IPS DF 6.9 (cell line): ENCODE data around the gene POLR3A.

Experiments used
- DNase-seq: peaks from one replicate; pipeline ENCODE4 v3.0.0-alpha.2; 2013; ENCODE audit warnings: low read depth, low spot score
- H3K27ac ChIP-seq: one replicate; pipeline ENCODE4 v1.5.1; 2013; ENCODE audit warnings: low read length, control low read depth
- H3K27me3 ChIP-seq: 2 replicates; pipeline ENCODE4 v1.6.1; 2013; ENCODE audit warnings: mild to moderate bottlenecking, low read length; ENCODE audit not compliant: control insufficient read depth, insufficient read depth
- H3K36me3 ChIP-seq: 2 replicates; pipeline ENCODE4 v1.6.1; 2013; ENCODE audit warnings: low read length; ENCODE audit not compliant: control insufficient read depth, insufficient read depth
- H3K4me1 ChIP-seq: 2 replicates; pipeline ENCODE4 v1.6.1; 2013; ENCODE audit warnings: low read length; ENCODE audit not compliant: control insufficient read depth, insufficient read depth
- H3K4me3 ChIP-seq: 2 replicates; pipeline ENCODE4 v1.5.1; 2013; ENCODE audit warnings: mild to moderate bottlenecking, low read length
- H3K9me3 ChIP-seq: 2 replicates; pipeline ENCODE4 v1.6.1; 2013; ENCODE audit warnings: low read length, inconsistent platforms; ENCODE audit not compliant: control insufficient read depth, insufficient read depth
- WGBS: extraction: QIAGEN DNeasy Blood & Tissue Kit; methylation state at CpG from one replicate; pipeline ENCODE4 v1.1.7; 2013; ENCODE audit warnings: mixed read lengths, missing lambda C conversion rate; ENCODE audit not compliant: insufficient read length, insufficient coverage; 5-methylcytosine and 5-hydroxymethylcytosine counted together

POLR3A gene

DNA sequence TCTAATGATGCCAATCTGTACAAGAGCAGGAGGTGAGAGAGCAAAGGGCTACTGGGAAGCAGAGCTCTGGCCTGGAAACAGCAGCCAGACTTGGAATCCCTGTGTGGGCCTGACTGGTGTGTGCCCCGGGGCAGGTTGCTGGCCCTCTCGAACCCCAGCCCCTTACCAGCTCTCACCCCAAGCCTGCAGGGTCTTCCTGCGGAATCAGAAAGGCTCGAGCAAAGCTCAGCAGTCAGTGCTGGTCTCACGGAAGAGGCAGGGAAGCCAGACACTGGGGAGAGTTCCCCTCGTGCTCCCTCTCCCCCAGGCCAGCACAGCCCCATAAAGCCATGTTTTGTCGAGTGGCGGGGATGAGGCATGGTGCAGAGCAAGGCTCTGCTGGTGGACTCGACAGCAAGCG is 50.1 kb downstream of the POLR3A start:
- H3K36me3 ChIP-seq = peaks cover 40% of the 10 kb centered on the region
- H3K9me3 ChIP-seq = no peaks in the 10 kb centered on the region
- no CpG with 5 or more reads among the region's 10 CpGs for WGBS
- H3K27me3 ChIP-seq = no peaks in the 10 kb centered on the region
- DNase-seq = no peak
- no peak overlapping the region for H3K4me3 ChIP-seq
- H3K27ac ChIP-seq = no peak overlapping the region
- H3K4me1 ChIP-seq = no peaks in the 10 kb centered on the region

DNA sequence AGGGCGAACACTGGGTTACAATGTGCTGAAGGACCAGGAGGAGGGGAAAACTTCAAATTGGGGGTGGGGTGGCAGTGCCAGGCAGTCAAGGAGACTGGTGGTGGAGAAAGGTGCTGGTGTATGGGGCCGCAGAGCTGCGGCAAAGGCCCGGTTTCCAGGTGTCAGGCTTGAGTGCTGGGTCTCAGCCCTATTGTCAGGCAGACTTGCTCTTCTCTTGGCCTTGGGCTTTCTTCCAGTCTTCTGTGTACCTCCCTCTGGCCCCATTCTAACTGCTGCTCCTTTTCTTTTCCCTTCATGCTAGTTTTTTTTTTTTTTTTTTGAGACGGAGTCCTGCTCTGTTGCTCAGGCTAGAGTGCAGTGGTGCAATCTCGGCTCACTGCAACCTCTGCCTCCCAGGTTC is 51.0 kb downstream of the POLR3A start:
- H3K4me3 ChIP-seq = no peak overlapping the region
- no CpG with 5 or more reads among the region's 6 CpGs for WGBS
- H3K27ac ChIP-seq = no peak overlapping the region
- no peak for DNase-seq
- H3K4me1 ChIP-seq = no peaks in the 10 kb centered on the region
- H3K9me3 ChIP-seq = no peaks in the 10 kb centered on the region
- H3K27me3 ChIP-seq = no peaks in the 10 kb centered on the region
- H3K36me3 ChIP-seq = peaks cover 38% of the 10 kb centered on the region

DNA sequence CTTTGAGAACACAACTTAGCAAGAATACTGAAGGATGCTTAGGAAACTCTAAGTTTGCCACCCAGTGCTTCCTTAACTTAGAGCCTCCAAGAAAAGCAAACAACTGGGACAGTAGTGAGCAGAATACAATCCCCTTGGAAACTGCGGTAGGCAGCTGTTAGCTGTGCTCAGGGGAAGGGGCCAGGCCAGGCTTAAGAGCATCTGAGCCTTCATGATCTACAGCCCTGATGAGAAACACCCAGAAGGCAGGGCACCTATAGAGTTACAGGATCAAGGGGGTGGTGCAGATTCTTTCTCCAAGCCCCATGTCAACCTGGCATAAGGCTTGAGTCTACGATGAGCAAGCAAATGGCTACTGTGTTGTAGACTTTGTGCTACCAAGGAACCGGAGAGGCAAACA is 51.4 kb downstream of the POLR3A start:
- Histone ChIP-seq H3K9me3 (no peaks in the 10 kb centered on the region), H3K4me3 (no peak overlapping the region), H3K4me1 (no peaks in the 10 kb centered on the region), H3K27me3 (no peaks in the 10 kb centered on the region), H3K36me3 (peaks cover 34% of the 10 kb centered on the region), H3K27ac (no peak overlapping the region)
- no CpG with 5 or more reads among the region's 3 CpGs for WGBS
- no peak for DNase-seq

DNA sequence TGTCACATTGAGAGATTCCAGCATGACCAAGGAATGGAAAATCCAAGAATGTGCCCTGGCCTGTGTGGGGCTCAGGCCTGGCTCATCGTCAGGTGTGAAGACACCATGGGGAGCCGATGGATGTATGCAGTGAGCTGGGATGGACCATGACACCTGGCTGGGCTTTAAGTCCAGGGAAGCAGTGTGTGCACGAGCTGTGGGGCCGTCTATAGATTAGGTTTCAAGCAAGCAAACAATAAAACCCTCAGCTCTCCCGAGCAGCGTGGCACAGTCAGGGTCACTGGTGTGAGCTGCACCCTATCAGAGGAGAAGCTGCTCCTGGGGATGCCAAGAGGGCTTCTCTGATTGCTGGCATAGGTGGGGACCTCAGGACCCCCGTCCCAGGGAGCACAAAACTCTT is 52.3 kb downstream of the POLR3A start:
- Histone ChIP-seq H3K27me3 (no peaks in the 10 kb centered on the region), H3K9me3 (no peaks in the 10 kb centered on the region), H3K4me1 (no peaks in the 10 kb centered on the region), H3K4me3 (no peak overlapping the region), H3K27ac (no peak overlapping the region), H3K36me3 (peaks cover 26% of the 10 kb centered on the region)
- no peak for DNase-seq
- no CpG with 5 or more reads among the region's 7 CpGs for WGBS

DNA sequence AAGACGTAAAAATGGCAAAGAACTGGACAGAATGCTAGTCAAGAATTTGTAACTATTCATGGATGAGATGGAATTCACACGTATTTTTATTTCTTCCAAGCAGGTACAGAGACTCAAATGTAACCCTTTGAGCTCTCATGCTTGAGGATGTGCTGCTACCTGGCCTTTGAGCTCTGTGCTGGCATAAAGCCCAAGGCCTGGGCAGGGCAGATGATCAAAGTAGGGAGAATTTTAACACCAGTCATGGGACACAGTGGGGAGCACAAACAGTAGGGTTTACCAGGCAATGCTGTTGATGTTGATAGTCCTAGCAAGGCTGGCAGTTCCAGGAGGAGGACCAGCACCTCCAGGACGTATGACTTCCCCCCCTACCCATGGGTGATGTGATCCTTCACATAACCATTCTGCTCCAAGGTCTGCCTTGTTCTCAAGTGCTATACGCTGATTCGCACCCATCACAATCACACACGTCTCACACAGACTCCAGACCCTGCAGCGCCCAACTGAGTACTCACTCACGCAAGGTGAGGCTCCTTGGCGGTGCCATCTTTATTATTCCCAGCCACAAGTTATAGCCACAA is 54.1 kb downstream of the POLR3A start:
- H3K36me3 ChIP-seq = peaks cover 18% of the 10 kb centered on the region
- no peak overlapping the region for H3K27ac ChIP-seq
- no peaks in the 10 kb centered on the region for H3K27me3 ChIP-seq
- H3K9me3 ChIP-seq = no peaks in the 10 kb centered on the region
- DNase-seq = no peak
- no CpG with 5 or more reads among the region's 9 CpGs for WGBS
- H3K4me1 ChIP-seq = 0 out of 2 replicates have a peak, but pooled peaks cover 3% of the 10 kb centered on the region
- no peak overlapping the region for H3K4me3 ChIP-seq

DNA sequence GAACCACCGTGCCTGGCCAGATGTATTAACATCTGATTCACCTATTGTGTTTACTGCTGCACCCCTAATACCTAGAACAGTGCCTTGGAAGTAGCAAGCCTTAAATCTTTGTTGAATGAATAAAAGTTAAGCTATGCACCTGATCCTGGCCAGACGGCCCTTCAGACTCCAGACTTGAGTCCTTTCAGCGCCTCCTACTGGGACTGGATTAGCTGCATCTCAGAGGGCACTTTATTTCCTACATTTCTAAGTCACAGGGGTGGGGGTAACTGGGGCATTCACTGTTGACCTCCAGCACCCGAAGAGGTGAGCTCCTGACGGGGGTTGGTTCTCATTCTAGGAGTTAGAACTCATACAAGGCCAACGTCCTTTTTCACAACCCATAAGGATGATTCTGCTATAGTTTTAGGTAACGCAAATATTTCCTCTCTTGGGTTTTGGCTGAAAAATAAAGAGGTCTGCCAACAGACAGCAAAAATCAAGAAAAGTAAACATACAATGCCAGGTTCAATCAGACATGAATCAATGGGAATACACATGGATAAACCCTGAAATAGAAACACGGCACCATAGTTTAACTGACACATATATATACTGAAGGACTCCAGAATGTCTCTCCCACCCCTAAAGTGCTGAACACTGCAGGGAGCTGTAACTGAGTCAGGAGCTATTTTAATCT is 54.8 kb downstream of the POLR3A start:
- Histone ChIP-seq H3K27ac (no peak overlapping the region), H3K4me3 (no peak overlapping the region), H3K36me3 (peaks cover 13% of the 10 kb centered on the region), H3K4me1 (0 out of 2 replicates have a peak, but pooled peaks cover 3% of the 10 kb centered on the region), H3K27me3 (no peaks in the 10 kb centered on the region), H3K9me3 (no peaks in the 10 kb centered on the region)
- DNase-seq = peak; percentile 70
- WGBS = no CpG with 5 or more reads among the region's 8 CpGs

DNA sequence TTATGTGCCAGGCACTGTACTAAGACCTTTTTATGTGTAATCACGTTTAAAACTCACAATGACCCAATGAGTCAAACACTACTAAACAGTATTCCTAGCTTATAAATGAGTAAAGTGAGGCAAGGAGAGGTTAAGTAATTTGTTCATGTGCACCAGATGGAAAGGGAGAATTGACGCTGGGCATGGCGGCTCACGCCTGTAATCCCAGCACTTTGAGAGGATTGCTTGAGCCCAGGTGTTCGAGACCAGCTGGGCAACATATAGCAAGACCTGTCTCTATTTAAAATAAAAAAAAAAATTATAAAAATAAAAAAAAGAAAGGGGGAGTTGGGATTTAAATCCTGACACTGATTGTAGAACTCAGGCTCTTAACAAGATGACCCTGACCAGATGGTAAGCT is 56.0 kb downstream of the POLR3A start:
- DNase-seq = no peak
- H3K36me3 ChIP-seq = 0 out of 2 replicates have a peak, but pooled peaks cover 6% of the 10 kb centered on the region
- WGBS = no CpG with 5 or more reads among the region's 5 CpGs
- H3K4me1 ChIP-seq = 0 out of 2 replicates have a peak, but pooled peaks cover 3% of the 10 kb centered on the region
- no peaks in the 10 kb centered on the region for H3K9me3 ChIP-seq
- no peak overlapping the region for H3K4me3 ChIP-seq
- no peaks in the 10 kb centered on the region for H3K27me3 ChIP-seq
- no peak overlapping the region for H3K27ac ChIP-seq

DNA sequence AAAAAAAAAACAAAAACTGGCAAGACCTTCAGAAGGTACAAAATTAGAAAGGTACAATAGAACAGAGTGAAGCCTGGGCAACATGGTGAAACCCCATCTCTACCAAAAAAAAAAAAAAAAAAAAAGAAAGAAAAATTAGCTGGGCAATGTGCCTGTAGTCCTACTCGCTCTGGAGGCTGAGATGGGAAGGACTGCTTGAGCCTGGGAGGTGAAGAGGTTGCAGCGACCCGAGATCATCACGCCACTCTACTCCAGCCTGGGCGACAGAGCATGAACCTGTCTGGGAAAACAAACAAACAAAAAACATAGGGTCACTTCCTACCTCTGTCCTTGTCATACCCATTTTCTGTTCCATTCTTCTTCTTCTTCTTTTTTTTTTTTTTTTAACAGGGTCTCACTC is 57.2 kb downstream of the POLR3A start:
- WGBS = no CpG with 5 or more reads among the region's 5 CpGs
- Histone ChIP-seq H3K4me1 (0 out of 2 replicates have a peak, but pooled peaks cover 3% of the 10 kb centered on the region), H3K36me3 (0 out of 2 replicates have a peak, but pooled peaks cover 4% of the 10 kb centered on the region), H3K27me3 (no peaks in the 10 kb centered on the region), H3K27ac (no peak overlapping the region), H3K9me3 (no peaks in the 10 kb centered on the region), H3K4me3 (no peak overlapping the region)
- DNase-seq = no peak

DNA sequence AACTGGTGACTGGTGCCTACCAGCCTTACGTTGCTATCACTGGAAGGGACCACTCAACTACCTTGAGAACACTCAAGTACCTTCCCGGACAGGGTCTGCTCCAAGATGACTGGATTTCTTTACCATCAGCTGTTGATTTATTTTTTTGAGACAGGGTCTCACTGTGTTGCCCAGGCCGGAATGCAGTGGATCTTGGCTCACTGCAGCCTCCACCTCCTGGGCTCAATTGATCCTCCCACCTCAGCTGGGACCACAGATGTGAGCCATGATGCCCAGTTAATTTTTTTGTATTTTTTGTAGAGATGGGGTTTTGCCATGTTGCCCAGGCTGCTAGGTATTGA is 57.5 kb downstream of the POLR3A start:
- H3K9me3 ChIP-seq = no peaks in the 10 kb centered on the region
- no peak for DNase-seq
- H3K27me3 ChIP-seq = no peaks in the 10 kb centered on the region
- 0 out of 2 replicates have a peak, but pooled peaks cover 3% of the 10 kb centered on the region for H3K4me1 ChIP-seq
- no peaks in the 10 kb centered on the region for H3K36me3 ChIP-seq
- H3K4me3 ChIP-seq = no peak overlapping the region
- WGBS = no CpG with 5 or more reads among the region's 3 CpGs
- no peak overlapping the region for H3K27ac ChIP-seq

DNA sequence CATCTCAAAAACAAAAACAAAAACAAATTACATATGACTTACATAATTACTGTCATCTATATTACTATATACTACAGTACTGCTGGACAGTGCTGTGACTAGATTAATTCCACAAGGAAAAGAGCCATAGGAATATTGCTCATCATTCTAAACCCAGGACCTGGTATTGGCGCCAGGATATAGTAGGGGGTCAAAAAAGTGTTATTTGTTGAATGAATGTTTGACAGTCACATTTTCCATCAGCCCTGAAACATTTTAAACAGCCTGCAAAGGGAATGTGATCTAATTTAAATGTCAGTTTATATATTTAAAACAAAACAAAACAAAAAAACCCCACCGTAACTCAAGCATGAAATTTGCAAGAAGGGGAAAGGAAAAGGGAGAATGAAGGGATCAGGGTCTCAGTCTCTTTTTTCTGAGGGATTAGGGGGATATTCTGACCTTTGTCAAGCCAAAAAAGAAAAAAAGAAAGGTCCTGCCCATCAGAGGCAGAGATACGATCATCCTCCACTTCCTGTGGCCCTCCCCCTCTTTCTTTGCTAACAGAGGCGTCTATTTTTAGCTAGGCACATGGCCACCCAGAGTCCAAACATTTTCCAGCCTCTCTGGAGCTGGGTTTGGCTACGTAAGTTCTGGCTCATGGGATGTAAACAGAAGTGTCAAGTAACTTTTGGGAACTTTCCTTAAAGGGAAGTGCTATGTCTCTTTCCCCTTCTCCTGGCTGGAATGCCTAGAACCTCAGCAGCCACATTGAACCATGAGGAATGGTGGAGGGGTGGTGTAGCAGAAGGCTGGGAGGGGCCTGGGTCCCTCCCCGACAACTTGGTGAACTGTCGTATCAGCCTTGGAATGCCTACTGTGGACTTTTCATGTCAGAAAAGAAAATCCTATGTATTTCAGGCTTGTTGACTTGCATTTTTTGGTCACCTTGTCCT is 58.2 kb downstream of the POLR3A start:
- Histone ChIP-seq H3K27ac (no peak overlapping the region), H3K4me1 (0 out of 2 replicates have a peak, but pooled peaks cover 3% of the 10 kb centered on the region), H3K4me3 (no peak overlapping the region), H3K36me3 (no peaks in the 10 kb centered on the region), H3K27me3 (no peaks in the 10 kb centered on the region), H3K9me3 (no peaks in the 10 kb centered on the region)
- no CpG with 5 or more reads among the region's 7 CpGs for WGBS
- no peak for DNase-seq
